ENCODE measurements around the gene EPHB4. TPM values are rescaled to one million over a fixed set of nuclear protein-coding genes. Genes with fewer than 3 reads are reported as not detected.

Gene EPHB4
- total RNA-seq, 1 donor from 2014 or later, result 20.3 TPM

DNA sequence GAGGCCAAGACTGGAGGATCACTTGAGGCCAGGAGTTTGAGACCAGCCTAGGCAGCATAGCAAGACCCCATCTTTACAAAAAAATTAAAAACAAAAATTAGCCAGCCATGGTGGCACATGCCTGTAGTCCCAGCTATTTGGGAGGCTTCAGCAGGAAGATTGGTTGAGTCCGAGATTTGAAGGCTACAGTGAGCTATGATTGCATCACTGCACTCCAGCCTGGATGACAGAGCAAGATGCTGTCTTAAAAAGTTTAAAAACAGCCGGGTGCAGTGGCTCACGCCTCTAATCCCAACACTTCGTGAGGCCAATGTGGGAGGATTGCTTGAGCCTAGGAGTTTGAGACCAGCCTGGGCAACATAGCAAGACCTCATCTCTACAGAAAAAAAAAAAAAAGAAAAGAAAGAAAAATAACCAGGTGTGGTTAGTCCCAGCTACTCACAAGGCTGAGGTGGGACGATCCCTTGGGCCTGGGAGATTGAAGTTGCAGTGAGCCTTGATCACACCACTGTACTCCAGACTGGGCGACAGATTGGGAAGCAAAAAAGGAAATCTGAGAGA lies 49.2 kb downstream of the EPHB4 start:
- no peak for DNase-seq
- intact Hi-C loops (cut with micrococcal nuclease), result no loop called here
- peaks cover 6% of the 10 kb centered on the region for H3K9me3 ChIP-seq (replicated peaks)
- H3K4me1 ChIP-seq, result no peaks in the 10 kb centered on the region
- H3K36me3 ChIP-seq, result no peaks in the 10 kb centered on the region
- TF ChIP-seq, protein P1, sequence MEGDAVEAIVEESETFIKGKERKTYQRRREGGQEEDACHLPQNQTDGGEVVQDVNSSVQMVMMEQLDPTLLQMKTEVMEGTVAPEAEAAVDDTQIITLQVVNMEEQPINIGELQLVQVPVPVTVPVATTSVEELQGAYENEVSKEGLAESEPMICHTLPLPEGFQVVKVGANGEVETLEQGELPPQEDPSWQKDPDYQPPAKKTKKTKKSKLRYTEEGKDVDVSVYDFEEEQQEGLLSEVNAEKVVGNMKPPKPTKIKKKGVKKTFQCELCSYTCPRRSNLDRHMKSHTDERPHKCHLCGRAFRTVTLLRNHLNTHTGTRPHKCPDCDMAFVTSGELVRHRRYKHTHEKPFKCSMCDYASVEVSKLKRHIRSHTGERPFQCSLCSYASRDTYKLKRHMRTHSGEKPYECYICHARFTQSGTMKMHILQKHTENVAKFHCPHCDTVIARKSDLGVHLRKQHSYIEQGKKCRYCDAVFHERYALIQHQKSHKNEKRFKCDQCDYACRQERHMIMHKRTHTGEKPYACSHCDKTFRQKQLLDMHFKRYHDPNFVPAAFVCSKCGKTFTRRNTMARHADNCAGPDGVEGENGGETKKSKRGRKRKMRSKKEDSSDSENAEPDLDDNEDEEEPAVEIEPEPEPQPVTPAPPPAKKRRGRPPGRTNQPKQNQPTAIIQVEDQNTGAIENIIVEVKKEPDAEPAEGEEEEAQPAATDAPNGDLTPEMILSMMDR (IDR thresholded peaks at IDR 0.05; ENCODE audit: borderline replicate concordance), result no peak
- H3K4me3 ChIP-seq, result no peak overlapping the region
- peaks cover 94% of the 10 kb centered on the region for H3K27me3 ChIP-seq (ENCODE audit: low read depth)
- no peak overlapping the region for H3K27ac ChIP-seq (replicated peaks)

DNA sequence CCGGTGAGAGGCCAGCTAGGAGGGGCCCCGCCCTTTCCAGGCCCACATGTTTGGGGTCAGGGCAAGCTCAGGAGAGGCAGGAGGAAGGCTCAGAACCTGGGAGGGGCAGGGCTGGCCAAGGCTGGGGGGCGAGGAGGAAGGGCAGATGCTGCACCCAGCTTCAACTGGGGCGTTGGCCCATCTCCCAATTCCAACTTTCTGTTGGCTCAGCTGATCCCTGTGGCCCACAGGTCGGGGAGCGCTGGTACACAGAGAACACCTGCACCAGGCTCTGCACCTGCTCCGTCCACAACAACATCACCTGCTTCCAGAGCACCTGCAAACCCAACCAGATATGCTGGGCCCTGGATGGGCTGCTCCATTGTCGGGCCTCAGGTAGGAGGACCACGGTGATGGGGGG lies 53.8 kb downstream of the EPHB4 start:
- no peak overlapping the region for H3K27ac ChIP-seq (replicated peaks)
- TF ChIP-seq, protein P1 (IDR thresholded peaks at IDR 0.05; ENCODE audit: borderline replicate concordance), result no peak
- H3K27me3 ChIP-seq (ENCODE audit: low read depth), result peaks cover 68% of the 10 kb centered on the region
- intact Hi-C loops (cut with micrococcal nuclease), result no loop called here
- no peaks in the 10 kb centered on the region for H3K36me3 ChIP-seq
- H3K9me3 ChIP-seq (replicated peaks), result no peaks in the 10 kb centered on the region
- no peak overlapping the region for H3K4me3 ChIP-seq
- no peaks in the 10 kb centered on the region for H3K4me1 ChIP-seq
- no peak for DNase-seq

DNA sequence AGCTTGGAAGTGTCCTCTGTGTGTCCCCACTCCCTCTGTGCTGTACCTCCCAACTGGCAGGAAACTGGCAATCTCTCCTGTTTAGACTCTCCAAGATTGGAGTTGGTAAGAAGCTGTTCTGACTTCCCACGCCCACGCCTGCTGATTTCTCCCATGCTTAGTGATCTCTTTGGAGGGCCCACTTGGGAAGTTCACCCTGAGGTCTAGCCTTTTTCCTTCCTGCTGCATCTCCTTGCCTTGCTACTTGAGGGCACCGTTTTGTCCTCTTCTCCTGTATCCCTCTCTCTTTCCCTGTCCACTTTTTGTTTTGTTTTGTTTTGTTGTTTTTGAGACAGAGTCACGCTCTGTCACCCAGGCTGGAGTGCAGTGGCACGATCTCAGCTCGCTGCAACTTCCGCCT lies 58.5 kb downstream of the EPHB4 start:
- TF ChIP-seq, protein P1 (IDR thresholded peaks at IDR 0.05; ENCODE audit: borderline replicate concordance), result no peak
- intact Hi-C loops (cut with micrococcal nuclease), result no loop called here
- DNase-seq, result no peak
- Histone ChIP-seq H3K27me3 (ENCODE audit: low read depth) (peaks cover 49% of the 10 kb centered on the region), H3K4me3 (no peak overlapping the region), H3K36me3 (no peaks in the 10 kb centered on the region), H3K27ac (replicated peaks) (no peak overlapping the region), H3K9me3 (replicated peaks) (no peaks in the 10 kb centered on the region), H3K4me1 (no peaks in the 10 kb centered on the region)

DNA sequence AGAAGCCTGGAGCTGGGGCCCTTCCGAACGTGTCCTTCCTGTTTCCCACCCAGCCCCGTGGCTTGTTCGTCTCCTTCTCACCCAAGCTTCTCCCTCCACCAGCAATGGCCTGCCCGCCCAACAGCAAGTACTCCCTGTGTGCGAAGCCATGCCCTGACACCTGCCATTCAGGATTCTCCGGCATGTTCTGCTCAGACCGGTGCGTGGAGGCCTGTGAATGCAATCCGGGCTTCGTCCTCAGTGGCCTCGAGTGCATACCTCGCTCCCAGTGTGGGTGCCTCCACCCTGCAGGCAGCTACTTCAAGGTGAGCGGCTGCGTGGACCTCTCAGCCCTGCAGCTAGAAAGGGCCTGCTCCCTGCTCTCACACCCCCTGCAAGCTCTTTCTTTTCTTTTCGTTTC lies 62.1 kb downstream of the EPHB4 start:
- intact Hi-C loops (cut with micrococcal nuclease), result no loop called here
- H3K4me3 ChIP-seq, result no peak overlapping the region
- no peaks in the 10 kb centered on the region for H3K36me3 ChIP-seq
- TF ChIP-seq, protein P1 (IDR thresholded peaks at IDR 0.05; ENCODE audit: borderline replicate concordance), result no peak
- no peak for DNase-seq
- no peaks in the 10 kb centered on the region for H3K9me3 ChIP-seq (replicated peaks)
- peaks cover 69% of the 10 kb centered on the region for H3K27me3 ChIP-seq (ENCODE audit: low read depth)
- no peak overlapping the region for H3K27ac ChIP-seq (replicated peaks)
- H3K4me1 ChIP-seq, result no peaks in the 10 kb centered on the region

DNA sequence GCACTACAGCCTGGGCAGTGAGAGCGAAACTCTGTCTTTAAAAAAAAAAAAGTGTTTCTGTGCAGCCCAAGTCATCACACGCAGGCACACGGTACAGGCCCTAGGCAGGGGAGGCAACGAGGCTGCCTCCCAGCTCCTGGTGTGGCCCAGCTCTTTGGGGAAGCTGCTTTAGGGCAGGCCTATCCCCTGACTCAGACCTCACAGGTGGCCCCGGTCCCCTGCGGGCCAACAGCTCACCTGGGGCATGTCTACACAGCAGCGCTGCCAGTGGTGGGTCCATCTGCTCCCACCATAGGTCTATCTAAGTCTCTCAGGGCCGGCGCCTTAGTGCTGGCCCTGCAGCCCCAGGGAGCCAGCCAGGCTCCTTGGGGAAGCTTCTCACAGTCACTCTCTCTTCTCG lies 62.5 kb downstream of the EPHB4 start:
- peaks cover 69% of the 10 kb centered on the region for H3K27me3 ChIP-seq (ENCODE audit: low read depth)
- H3K27ac ChIP-seq (replicated peaks), result no peak overlapping the region
- no peak for DNase-seq
- H3K36me3 ChIP-seq, result no peaks in the 10 kb centered on the region
- intact Hi-C loops (cut with micrococcal nuclease), result no loop called here
- H3K9me3 ChIP-seq (replicated peaks), result no peaks in the 10 kb centered on the region
- no peaks in the 10 kb centered on the region for H3K4me1 ChIP-seq
- H3K4me3 ChIP-seq, result no peak overlapping the region
- TF ChIP-seq, protein P1 (IDR thresholded peaks at IDR 0.05; ENCODE audit: borderline replicate concordance), result no peak
